Mesothelial cell of epicardium (in vitro differentiated cells): Measurements from ENCODE around the gene PAM16. TPM values are rescaled to one million over a fixed set of nuclear protein-coding genes. Genes with fewer than 3 reads are reported as not detected.

Experiments
- DNase-seq, 2 experiments: peaks; one replicate each; pipeline ENCODE4 v3.0.0; 2021; ENCODE audit warnings: low spot score in 2 of 2; ENCODE audit not compliant: unreplicated experiment in 2 of 2
- H3K27ac Mint-ChIP-seq: 2 replicates; pipeline ENCODE4 v1.8.0; 2021; ENCODE audit warnings: mixed read lengths
- H3K27me3 Mint-ChIP-seq: 2 replicates; pipeline ENCODE4 v1.8.0; 2021; ENCODE audit warnings: low read depth, mixed read lengths
- H3K36me3 Mint-ChIP-seq: 2 replicates; pipeline ENCODE4 v1.8.0; 2021; ENCODE audit warnings: mixed read lengths
- H3K4me1 Mint-ChIP-seq: 2 replicates; pipeline ENCODE4 v1.8.0; 2021; ENCODE audit warnings: mixed read lengths
- H3K4me3 Mint-ChIP-seq: 2 replicates; pipeline ENCODE4 v1.8.0; 2021; ENCODE audit warnings: mild to moderate bottlenecking, moderate library complexity, mixed read lengths
- H3K9me3 Mint-ChIP-seq: 2 replicates; pipeline ENCODE4 v1.8.0; 2021; ENCODE audit warnings: mixed read lengths
- CTCF ChIP-seq: fragments of 200-600 bp; sonication (generic); IDR thresholded peaks from one replicate; pipeline ENCODE4 v1.5.0; 2021; ENCODE audit warnings: antibody characterized with exemption; ENCODE audit not compliant: unreplicated experiment
- total RNA-seq: library from RNA; stranded (reverse); gene quantifications from 3 replicates; pipeline ENCODE4 v1.2.1, GENCODE V29; 2021

The PAM16 gene
- total RNA-seq, 1 donor from 2014 or later, result 35.6 TPM

GRCh38 chr16:4318967-4319366 is 32.2 kb downstream of the PAM16 start:
- Mint-ChIP-seq H3K36me3 (no peaks in the 10 kb centered on the region), H3K27ac (peak overlapping the region; percentile 95), H3K4me1 (peaks cover 56% of the 10 kb centered on the region), H3K27me3 (no peaks in the 10 kb centered on the region), H3K9me3 (no peaks in the 10 kb centered on the region), H3K4me3 (peak overlapping the region; percentile 83)
- no peak for DNase-seq
- TF ChIP-seq CTCF, result no peak

- Mint-ChIP-seq H3K4me1 (peaks cover 52% of the 10 kb centered on the region), H3K4me3 (peak overlapping the region; percentile 83), H3K9me3 (no peaks in the 10 kb centered on the region), H3K27ac (peak overlapping the region; percentile 95), H3K36me3 (no peaks in the 10 kb centered on the region), H3K27me3 (no peaks in the 10 kb centered on the region)
- no peak for TF ChIP-seq CTCF
- DNase-seq, result no peak
These were observed 32.6 kb downstream of the PAM16 start for GRCh38 chr16:4318451-4318910.

DNA sequence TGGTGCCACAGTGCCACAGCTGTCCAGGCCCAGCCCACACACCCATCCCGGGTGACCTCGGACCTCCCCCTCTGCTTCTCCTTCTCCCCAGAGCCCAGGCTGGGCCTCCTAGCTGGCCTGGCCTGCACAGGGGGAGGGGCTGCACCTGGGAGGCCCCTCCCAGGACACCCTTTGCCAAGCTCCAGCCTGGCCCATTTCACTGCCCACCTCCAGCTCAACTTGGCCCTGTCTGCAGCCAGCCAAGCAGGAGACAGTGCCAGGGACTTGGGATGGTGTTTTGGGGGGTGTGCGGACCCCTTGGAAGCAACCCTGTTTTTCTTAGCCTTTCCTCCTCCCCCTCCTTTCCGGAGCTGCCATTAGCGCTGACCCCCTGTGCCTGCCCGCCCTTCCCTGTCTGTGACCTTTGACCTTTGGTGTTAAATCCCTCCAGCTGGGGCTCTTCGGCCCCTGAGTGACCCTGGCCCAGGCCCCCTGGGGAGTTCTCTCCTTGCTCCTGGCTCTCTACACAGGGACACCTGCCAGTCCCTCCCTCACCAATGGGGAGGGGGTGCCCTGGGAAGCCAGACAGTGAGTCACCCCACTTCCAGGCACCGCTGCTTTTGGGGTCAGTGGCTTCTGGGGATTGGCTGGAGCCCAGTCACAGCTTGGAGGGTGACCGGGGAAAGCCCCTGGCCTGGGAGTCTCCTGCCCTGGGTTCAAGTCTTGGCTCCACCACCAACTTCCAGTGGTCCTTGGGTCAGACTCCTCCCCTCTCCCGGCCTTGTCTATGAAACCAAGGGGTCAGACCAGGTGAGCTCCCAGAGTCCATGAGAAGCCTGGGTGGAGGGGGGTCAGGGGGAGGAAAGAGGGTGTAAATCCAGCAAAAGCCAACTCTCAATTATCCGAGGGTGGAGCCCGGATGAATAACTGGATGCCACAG is 33.3 kb downstream of the PAM16 start:
- Mint-ChIP-seq H3K4me3 (peak overlapping the region; percentile 83), H3K9me3 (no peaks in the 10 kb centered on the region), H3K4me1 (peaks cover 47% of the 10 kb centered on the region), H3K27ac (peak overlapping the region; percentile 95), H3K27me3 (no peaks in the 10 kb centered on the region), H3K36me3 (no peaks in the 10 kb centered on the region)
- no peak for DNase-seq
- TF ChIP-seq CTCF, result no peak

DNA sequence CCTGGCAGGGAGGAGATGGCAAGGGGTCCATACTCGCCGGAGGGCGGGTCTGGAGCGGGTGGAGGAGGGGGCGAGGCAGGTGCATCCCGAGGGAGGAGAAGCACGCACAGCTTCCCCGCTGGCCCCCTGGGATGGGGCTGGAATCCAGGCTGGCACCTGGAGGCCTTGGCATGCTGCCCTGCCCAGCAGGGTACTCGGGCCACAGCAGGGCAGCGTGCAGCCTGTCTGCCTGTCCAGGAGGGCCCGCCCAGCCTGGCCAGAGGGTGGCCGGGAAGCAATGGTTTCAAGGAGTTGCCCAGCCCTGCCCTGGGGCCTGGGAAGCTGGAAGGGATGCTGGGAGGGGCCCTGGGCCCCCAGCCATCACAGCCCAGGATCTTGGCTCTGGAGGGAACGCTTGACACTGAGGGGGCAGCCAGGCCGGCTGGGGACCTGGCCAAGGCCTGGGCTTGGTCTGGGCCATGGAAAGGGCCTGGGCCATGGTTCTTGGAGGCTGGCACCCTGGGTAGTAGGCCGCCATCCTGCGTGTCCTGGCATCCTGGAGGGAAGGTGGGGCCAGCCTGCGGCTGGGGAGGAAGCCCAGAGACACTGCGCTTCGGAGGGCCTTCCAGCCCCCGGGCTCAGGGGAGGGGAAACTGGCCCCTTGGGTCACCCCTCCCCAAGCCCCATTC is 34.1 kb downstream of the PAM16 start:
- Mint-ChIP-seq H3K4me3 (peak overlapping the region; percentile 83), H3K4me1 (peaks cover 46% of the 10 kb centered on the region), H3K27ac (peak overlapping the region; percentile 87), H3K9me3 (no peaks in the 10 kb centered on the region), H3K36me3 (no peaks in the 10 kb centered on the region), H3K27me3 (no peaks in the 10 kb centered on the region)
- no peak for DNase-seq
- TF ChIP-seq CTCF, result no peak

GRCh38 chr16:4316108-4316863 is 34.8 kb downstream of the PAM16 start:
- peaks cover 41% of the 10 kb centered on the region for H3K4me1 Mint-ChIP-seq
- peak overlapping the region; percentile 83 for H3K4me3 Mint-ChIP-seq
- no peaks in the 10 kb centered on the region for H3K27me3 Mint-ChIP-seq
- H3K9me3 Mint-ChIP-seq, result no peaks in the 10 kb centered on the region
- no peak for DNase-seq
- H3K27ac Mint-ChIP-seq, result peak overlapping the region; percentile 87
- no peaks in the 10 kb centered on the region for H3K36me3 Mint-ChIP-seq
- no peak for TF ChIP-seq CTCF
